22Rv1 (cell line): ENCODE data around the gene JAG2.

ENCODE experiments used
- ZFX ChIP-seq: fragments of 450-650 bp; IDR thresholded peaks from 2 replicates; pipeline ENCODE4 v1.6.1; 2017; ENCODE audit warnings: antibody characterized with exemption, borderline replicate concordance
- TF ChIP-seq, protein P1 (sequence below): fragments of 450-650 bp; IDR thresholded peaks from 2 replicates; pipeline ENCODE4 v1.5.1; 2017; ENCODE audit warnings: mild to moderate bottlenecking

DNA sequence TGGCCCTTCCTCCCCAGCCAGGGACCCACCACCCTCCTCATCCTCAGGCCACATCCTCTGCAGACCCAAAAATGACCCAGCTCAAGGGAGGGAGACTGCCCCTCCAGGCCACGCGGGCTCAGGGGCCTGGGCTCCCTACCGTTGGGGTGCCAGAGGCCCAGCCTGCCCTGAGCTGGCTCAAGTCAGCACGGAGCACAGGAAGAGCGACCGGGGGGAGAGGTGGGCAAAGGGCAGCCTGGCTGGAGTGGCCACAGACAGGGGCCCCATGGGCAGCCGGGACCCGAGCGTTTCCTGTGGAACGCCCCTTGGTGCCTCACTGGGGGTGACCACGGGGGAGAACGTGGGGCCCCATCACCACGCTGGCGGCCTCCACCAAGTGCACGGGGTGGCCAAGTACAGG lies 10.7 kb downstream of the JAG2 start:
- TF ChIP-seq, protein P1, sequence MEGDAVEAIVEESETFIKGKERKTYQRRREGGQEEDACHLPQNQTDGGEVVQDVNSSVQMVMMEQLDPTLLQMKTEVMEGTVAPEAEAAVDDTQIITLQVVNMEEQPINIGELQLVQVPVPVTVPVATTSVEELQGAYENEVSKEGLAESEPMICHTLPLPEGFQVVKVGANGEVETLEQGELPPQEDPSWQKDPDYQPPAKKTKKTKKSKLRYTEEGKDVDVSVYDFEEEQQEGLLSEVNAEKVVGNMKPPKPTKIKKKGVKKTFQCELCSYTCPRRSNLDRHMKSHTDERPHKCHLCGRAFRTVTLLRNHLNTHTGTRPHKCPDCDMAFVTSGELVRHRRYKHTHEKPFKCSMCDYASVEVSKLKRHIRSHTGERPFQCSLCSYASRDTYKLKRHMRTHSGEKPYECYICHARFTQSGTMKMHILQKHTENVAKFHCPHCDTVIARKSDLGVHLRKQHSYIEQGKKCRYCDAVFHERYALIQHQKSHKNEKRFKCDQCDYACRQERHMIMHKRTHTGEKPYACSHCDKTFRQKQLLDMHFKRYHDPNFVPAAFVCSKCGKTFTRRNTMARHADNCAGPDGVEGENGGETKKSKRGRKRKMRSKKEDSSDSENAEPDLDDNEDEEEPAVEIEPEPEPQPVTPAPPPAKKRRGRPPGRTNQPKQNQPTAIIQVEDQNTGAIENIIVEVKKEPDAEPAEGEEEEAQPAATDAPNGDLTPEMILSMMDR: no peak
- no peak for TF ChIP-seq ZFX
